Urothelium cell line (cell line): Measurements from ENCODE around the gene SKAP2.
"Not testable (repeated sequence)": the region's sequence is repeated elsewhere in the genome, so short reads cannot be mapped to it uniquely, and the experiment has no call there.

Experiments
- DNase-seq: peaks from one replicate; pipeline ENCODE4 v3.0.0; 2011; ENCODE audit warnings: low spot score, mixed read lengths
- FAIRE-seq: peaks from 2 replicates; lab custom pipeline; 2011; peaks lifted over from hg19 to GRCh38; lab: Jason Lieb, UNC

The SKAP2 gene

GRCh38 chr7:26858241-26858715, 6.1 kb downstream of the SKAP2 start:
- DNase-seq = no peak
- no peak for FAIRE-seq

- no peak for FAIRE-seq
- DNase-seq = peak; percentile 21
These were observed 6.7 kb downstream of the SKAP2 start for GRCh38 chr7:26857506-26858240.

- FAIRE-seq = no peak
- DNase-seq = no peak
These were observed 7.3 kb downstream of the SKAP2 start for GRCh38 chr7:26857170-26857505.

DNA sequence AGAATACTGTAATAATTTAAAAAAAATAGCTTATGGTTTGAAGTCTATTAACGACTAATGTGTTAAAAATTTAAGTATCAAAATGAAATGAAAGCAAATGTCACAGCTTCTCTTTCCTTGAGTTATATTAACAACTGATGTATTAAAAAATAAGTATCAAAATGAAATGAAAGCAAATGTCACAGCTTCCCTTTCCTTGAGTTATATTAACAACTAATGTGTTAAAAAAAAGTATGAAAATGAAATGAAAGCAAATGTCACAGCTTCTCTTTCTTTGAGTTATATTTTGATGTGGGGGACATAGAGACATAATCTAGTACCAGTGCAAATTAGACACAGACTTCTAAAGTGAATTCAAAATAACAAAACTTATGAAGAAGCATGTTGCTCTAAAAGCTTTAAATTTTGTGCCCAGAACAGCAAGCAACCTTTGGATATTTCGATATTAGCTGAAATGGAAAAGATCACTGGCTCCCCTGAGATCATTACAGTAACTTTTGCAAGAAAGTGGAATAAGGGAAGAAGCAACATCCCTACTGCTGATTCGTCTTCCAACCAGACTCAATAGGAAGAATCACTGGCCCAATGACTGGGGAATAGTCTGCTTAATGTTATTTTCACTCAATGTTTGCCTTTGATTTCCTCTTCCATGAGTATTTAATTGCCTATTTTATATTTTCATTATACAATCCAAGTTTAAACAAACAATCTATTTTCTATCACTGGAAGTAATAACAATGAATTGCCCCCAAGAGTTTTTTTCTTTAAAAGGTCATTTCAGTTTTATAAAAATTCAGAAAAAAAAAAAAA, 8.0 kb downstream of the SKAP2 start:
- DNase-seq (no peak), FAIRE-seq (no peak)

DNA sequence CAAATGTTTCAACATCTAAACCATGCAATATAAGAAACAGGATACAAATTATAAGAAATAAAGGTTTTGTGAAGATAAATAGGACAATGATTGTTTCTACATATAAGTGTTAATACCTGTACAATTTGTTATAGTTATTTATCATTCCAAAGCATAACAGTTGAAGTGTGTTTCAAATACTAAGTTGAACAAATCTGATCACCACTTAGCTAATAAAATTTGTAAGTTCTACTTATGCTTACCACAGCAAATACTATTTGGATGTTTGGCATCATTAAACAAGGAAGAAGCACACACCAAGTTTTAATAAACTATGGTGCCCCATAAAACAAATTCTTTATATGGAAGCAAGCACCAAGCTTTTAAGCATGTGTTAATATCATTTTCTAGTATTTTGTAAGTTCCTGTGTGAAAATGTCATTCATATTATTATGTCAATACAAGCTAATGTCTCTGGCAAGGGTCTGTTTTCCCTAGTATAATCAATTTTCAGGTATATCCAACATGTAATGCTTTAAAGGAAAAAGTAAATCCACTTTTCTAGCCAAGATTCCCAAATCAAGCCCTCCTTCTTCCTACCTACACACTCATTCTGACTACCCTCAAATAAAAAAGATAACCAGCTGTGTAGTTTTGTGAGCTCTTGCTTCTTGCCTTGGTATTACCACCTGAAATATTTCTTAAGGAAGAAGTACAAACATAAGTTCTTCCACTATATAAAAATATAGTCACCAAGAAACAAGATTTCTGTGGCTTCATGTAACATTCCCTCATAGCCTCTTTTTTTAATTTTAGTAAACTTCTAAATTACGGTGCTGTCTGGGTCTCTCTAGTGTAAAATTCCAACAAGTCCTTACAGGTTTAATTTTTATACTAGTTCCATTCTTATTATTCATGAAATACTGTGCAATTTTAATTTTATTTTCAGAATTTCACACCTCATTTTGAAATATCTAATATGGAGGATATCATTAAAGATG, 9.2 kb downstream of the SKAP2 start:
- DNase-seq (no peak), FAIRE-seq (no peak)

DNA sequence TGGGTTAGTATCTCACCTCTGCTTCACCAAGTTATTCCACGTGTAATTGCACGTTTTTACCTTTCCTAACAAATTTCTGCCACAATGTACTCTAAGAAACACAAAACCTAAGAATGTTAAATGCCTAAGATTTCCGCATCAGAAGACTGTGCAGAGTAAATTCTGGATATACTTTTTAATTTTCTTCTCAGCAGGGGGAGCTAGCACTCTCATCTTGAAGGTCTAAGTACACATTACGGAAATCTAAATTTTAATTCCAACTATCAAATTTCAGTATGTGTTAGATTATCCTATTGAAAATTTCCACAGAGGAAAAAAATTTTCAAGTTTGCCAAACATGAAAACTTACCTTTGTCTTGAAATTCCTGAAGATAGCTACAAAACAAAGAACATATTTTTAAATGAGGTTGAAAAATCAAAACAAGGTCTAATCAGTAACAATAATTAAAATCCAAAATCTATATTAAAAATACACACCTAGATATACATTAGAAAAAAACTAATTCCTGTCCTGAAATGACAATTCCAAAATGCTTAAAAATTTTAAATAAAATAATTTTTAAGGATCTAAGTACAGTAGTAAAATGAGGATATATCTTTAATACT, 10.5 kb downstream of the SKAP2 start:
- DNase-seq (no peak), FAIRE-seq (no peak)

DNA sequence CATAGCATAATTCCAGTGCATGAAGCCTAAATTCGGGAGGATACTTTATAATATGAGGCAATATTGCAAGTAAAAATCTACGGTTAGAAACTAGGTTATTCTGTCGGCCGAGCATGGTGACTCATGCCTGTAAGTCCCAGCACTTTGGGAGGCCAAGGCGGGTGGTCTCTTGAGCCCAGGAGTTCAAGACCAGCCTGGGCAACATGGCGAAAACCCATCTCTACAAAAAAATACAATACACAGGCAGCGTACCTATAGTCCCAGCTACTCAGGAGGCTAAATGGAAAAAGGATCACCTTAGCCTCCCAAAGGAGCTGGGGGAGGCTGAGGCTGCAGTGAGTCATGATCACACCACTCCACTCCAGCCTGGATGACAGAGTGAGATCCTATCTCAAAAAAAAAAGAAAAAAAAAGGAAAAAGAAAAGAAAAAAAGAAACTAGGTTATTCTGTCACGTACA, 14.2 kb downstream of the SKAP2 start:
- FAIRE-seq (no peak), DNase-seq (no peak)

- FAIRE-seq = peak; percentile 40
These were observed 20.7 kb downstream of the SKAP2 start for GRCh38 chr7:26843705-26844104.

GRCh38 chr7:26842897-26843296, 21.5 kb downstream of the SKAP2 start:
- FAIRE-seq = no peak
- DNase-seq = no peak

More at GRCh38 chr7:26843705-26844104, 20.7 kb downstream of the SKAP2 start:
- DNase-seq = peak; percentile 25

- no peak for FAIRE-seq
- no peak for DNase-seq
These were observed 23.2 kb downstream of the SKAP2 start for GRCh38 chr7:26841003-26841739.

GRCh38 chr7:26836793-26837192, 27.6 kb downstream of the SKAP2 start:
- not testable (repeated sequence) for DNase-seq, FAIRE-seq

GRCh38 chr7:26815426-26815825, 49.0 kb downstream of the SKAP2 start:
- no peak for FAIRE-seq
- DNase-seq = no peak

DNA sequence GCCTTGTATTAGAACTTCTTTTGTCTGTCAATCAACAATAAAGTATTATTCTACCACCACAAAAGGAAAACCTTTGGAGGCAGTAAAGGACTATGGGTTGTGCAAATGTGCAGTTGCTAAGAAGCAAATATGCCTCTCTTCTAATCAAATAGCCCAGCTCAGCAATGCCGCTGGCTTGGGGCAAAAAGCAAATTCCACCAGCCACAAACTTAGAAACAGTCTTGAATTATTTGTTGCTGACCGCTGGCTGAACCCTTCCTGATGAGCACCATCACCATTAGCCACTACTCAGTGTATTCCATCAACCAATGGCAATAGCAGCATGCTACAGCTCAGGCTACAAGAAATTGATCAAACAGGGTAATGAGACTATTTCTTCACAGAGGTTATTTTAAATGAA, 51.0 kb downstream of the SKAP2 start:
- DNase-seq = no peak
- peak; percentile 30 for FAIRE-seq

DNA sequence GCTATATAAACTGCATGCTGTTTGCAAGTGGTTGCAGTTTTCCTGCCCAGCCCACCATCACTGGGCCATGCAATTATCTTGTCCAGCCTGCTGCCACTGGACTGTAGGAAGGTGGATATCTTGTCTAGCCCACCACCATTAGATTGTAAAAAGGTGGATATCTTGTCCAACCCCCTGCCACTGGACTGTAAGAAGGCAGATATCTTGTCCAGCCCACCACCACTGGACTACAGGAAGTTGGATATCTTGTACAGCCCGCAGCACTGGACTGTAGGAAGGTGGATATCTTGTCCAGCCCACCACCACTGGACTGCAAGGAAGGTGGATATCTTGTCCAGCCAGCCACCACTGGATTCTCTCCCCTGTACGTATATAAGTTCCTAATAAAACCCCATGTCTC, 69.8 kb downstream of the SKAP2 start:
- DNase-seq = no peak
- peak; percentile 66 for FAIRE-seq

DNA sequence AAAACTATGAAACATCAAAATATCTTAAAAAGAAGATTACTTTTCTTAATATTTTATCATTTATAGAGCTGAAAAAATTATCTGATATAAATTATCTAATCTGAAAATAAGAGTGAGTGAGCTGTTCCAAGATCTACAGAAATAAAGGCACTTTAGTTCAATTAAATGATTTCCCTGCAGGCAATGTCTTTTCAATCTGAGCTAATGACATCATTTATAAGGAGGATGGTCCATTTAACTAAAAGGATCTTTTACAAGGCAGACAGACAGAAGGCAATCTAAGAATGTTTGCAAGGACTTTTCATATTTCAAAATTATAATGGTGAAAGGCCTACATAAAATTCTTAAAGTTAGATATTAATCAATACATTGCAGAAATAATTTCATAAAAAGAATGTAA, 71.8 kb downstream of the SKAP2 start:
- no peak for FAIRE-seq
- no peak for DNase-seq

- FAIRE-seq = no peak
- DNase-seq = no peak
These were observed 72.4 kb downstream of the SKAP2 start for GRCh38 chr7:26792006-26792405.

- DNase-seq (no peak), FAIRE-seq (no peak)
These were observed 74.8 kb downstream of the SKAP2 start for GRCh38 chr7:26789481-26790184.

GRCh38 chr7:26787701-26788100, 76.7 kb downstream of the SKAP2 start:
- no peak for DNase-seq
- FAIRE-seq = no peak

- DNase-seq = no peak
These were observed 80.3 kb downstream of the SKAP2 start for GRCh38 chr7:26784118-26784517.

More at GRCh38 chr7:26784118-26784517, 80.3 kb downstream of the SKAP2 start:
- no peak for FAIRE-seq
